HUES48 (cell line): ENCODE data around the gene ZBTB24.

Experiments used
- H3K27ac ChIP-seq: one replicate; pipeline ENCODE4 v1.7.0; 2013; ENCODE audit warnings: low read depth, low read length, inconsistent platforms
- H3K27me3 ChIP-seq: 2 replicates; pipeline ENCODE4 v1.6.1; 2013; ENCODE audit warnings: mild to moderate bottlenecking, low read length; ENCODE audit not compliant: control insufficient read depth, insufficient read depth
- H3K36me3 ChIP-seq: 2 replicates; pipeline ENCODE4 v1.6.1; 2013; ENCODE audit warnings: low read length; ENCODE audit not compliant: control insufficient read depth, insufficient read depth
- H3K4me1 ChIP-seq: 2 replicates; pipeline ENCODE4 v1.6.1; 2013; ENCODE audit warnings: mild to moderate bottlenecking, low read length; ENCODE audit not compliant: control insufficient read depth, insufficient read depth
- H3K4me3 ChIP-seq: 2 replicates; pipeline ENCODE4 v1.5.1; 2013; ENCODE audit warnings: mild to moderate bottlenecking, low read depth, low read length
- H3K9ac ChIP-seq: 2 replicates; pipeline ENCODE4 v1.6.1; 2013; ENCODE audit warnings: mild to moderate bottlenecking, low read depth, low read length, moderate library complexity
- H3K9me3 ChIP-seq: 2 replicates; pipeline ENCODE4 v1.6.1; 2013; ENCODE audit warnings: low read length; ENCODE audit not compliant: control insufficient read depth, insufficient read depth

Gene ZBTB24

DNA sequence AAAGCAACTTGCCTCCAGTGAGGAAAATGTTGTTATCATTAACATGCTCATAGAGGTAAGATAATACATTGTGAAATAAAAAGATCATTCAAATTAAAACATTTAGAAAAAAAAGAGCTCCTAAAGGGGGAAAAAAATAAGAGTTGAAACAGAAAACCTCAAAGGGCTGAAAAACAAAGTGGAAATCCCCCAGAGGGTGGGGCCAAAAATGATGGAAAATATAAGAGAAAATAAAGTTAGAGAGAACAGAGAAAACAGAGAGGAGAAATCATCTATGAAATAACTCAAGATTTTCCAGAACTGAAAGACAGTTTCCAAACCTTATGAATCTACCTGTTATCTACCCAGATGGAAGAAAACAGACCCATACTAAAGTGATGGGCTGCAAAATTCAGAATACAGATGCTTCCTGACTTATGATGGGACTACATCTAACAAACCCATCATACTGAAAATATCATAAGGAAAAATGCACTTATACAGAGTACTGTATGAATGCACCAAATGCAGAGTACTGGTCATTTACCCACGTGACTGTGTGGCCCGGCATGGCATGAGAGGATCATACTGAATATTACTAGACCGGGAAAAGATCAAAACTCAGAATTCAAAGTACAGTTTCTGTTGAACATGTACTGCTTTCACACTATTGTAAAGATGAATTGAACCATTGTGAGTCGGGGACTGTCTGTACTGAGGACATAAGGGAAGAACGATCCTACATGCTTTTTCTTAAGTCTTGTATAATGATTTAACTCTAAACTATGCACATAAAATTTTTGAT lies 4.0 kb downstream of the ZBTB24 start:
- H3K4me1 ChIP-seq = peaks cover 37% of the 10 kb centered on the region
- no peaks in the 10 kb centered on the region for H3K9me3 ChIP-seq
- H3K4me3 ChIP-seq = peak overlapping the region; percentile 54
- H3K9ac ChIP-seq = no peak overlapping the region
- no peaks in the 10 kb centered on the region for H3K27me3 ChIP-seq
- peaks cover 60% of the 10 kb centered on the region for H3K36me3 ChIP-seq
- no peak overlapping the region for H3K27ac ChIP-seq

DNA sequence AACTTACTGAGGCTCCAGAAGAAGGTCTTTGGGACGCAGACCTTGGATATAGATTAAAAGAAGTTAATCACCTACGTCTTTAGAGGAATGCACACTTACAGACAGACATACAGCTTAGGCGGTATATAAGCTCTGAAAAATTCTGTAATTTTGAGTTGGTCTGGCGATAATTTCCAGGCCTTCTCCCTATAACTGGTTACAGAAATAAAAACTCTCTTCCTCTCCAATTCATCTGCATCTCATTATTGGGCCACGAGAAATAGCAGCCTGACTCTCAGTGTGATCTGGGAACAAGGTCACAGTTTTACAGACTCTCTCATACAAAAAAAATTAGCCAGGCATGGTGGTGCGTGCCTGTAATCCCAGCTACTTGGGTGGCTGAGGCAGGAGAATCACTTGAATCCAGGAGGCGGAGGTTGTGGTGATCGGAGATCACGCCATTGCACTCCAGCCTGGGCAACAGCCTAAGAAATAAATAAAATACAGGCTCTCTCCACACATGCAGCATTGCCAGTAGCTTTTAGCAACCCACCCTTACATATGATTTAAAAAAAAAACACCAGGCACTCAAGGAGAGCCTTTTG lies 4.7 kb downstream of the ZBTB24 start:
- Histone ChIP-seq H3K9ac (no peak overlapping the region), H3K4me3 (peak overlapping the region; percentile 54), H3K4me1 (peaks cover 31% of the 10 kb centered on the region), H3K27me3 (no peaks in the 10 kb centered on the region), H3K9me3 (no peaks in the 10 kb centered on the region), H3K36me3 (peaks cover 67% of the 10 kb centered on the region), H3K27ac (peak overlapping the region; percentile 23)

- Histone ChIP-seq H3K27ac (peak overlapping the region; percentile 23), H3K9me3 (no peaks in the 10 kb centered on the region), H3K27me3 (no peaks in the 10 kb centered on the region), H3K36me3 (peaks cover 73% of the 10 kb centered on the region), H3K4me1 (peaks cover 31% of the 10 kb centered on the region), H3K4me3 (peak overlapping the region; percentile 54; the same call in 1 of the 2 replicates), H3K9ac (no peak overlapping the region)
These were observed 5.3 kb downstream of the ZBTB24 start for GRCh38 chr6:109477725-109478124.

DNA sequence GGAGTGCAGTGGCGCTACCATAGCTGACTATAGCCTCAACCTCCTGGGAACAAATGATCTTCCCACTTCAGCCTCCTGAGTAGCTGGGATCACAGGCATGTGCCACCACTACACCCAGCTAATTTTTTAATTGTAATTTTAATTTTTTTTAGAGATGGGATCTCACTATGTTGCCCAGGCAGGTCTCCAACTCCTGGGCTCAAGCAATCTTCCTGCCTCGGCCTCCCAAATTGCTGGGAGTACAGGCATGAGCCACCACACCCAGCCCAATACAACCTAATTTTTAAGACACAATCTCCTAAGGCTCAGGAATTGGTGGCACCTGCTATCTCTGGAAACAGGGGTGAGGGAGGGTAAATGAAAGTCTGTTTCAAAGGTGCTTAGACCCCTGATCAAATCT lies 5.8 kb downstream of the ZBTB24 start:
- H3K36me3 ChIP-seq = peaks cover 79% of the 10 kb centered on the region

GRCh38 chr6:109475625-109476024 lies 7.4 kb downstream of the ZBTB24 start:
- Histone ChIP-seq H3K27me3 (no peaks in the 10 kb centered on the region), H3K4me3 (no peak overlapping the region), H3K9ac (no peak overlapping the region), H3K4me1 (peaks cover 17% of the 10 kb centered on the region; the same call in 1 of the 2 replicates), H3K36me3 (peaks cover 81% of the 10 kb centered on the region), H3K27ac (no peak overlapping the region), H3K9me3 (no peaks in the 10 kb centered on the region)

More for the DNA sequence above, 5.8 kb downstream of the ZBTB24 start:
- Histone ChIP-seq H3K4me1 (peaks cover 31% of the 10 kb centered on the region), H3K27me3 (no peaks in the 10 kb centered on the region), H3K4me3 (no peak overlapping the region), H3K9ac (no peak overlapping the region), H3K27ac (no peak overlapping the region), H3K9me3 (no peaks in the 10 kb centered on the region)

- H3K9me3 ChIP-seq = no peaks in the 10 kb centered on the region
- H3K4me3 ChIP-seq = no peak overlapping the region
- H3K9ac ChIP-seq = no peak overlapping the region
- no peak overlapping the region for H3K27ac ChIP-seq
- H3K27me3 ChIP-seq = no peaks in the 10 kb centered on the region
- peaks cover 12% of the 10 kb centered on the region; the same call in 1 of the 2 replicates for H3K4me1 ChIP-seq
- peaks cover 81% of the 10 kb centered on the region for H3K36me3 ChIP-seq
These were observed 8.0 kb downstream of the ZBTB24 start for GRCh38 chr6:109474995-109475394.

DNA sequence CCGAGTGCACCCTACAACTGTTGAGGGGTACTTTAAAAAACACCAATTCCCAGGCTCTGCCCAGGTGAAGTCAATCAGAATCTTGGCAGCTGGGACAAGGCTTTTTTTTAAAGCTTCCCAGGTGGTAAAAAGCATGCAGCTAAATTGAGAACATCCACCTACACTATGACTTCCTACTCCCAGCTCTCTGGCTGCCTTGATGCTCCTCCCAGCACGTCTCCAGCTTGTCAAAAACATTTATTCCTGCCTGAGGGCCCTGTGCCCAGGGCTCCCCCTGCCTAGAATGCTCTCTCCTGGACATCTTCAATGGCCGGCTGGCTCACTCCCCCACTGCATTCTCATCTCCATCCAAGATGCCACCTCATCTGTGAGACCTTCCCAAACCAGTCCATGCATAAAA lies 9.9 kb downstream of the ZBTB24 start:
- Histone ChIP-seq H3K9me3 (no peaks in the 10 kb centered on the region), H3K4me1 (peaks cover 6% of the 10 kb centered on the region; the same call in 1 of the 2 replicates), H3K27me3 (no peaks in the 10 kb centered on the region), H3K9ac (no peak overlapping the region), H3K4me3 (no peak overlapping the region), H3K36me3 (peaks cover 91% of the 10 kb centered on the region), H3K27ac (no peak overlapping the region)

GRCh38 chr6:109472132-109472995 lies 10.7 kb downstream of the ZBTB24 start:
- Histone ChIP-seq H3K4me1 (0 out of 2 replicates have a peak, but pooled peaks cover under 1% of the 10 kb centered on the region), H3K36me3 (peaks cover 97% of the 10 kb centered on the region), H3K9me3 (no peaks in the 10 kb centered on the region), H3K27me3 (no peaks in the 10 kb centered on the region), H3K4me3 (no peak overlapping the region), H3K27ac (no peak overlapping the region), H3K9ac (no peak overlapping the region)

GRCh38 chr6:109471105-109471810 lies 11.8 kb downstream of the ZBTB24 start:
- no peak overlapping the region for H3K27ac ChIP-seq
- no peaks in the 10 kb centered on the region for H3K9me3 ChIP-seq
- H3K9ac ChIP-seq = no peak overlapping the region
- no peaks in the 10 kb centered on the region for H3K4me1 ChIP-seq
- H3K27me3 ChIP-seq = no peaks in the 10 kb centered on the region
- H3K4me3 ChIP-seq = no peak overlapping the region
- peaks cover 100% of the 10 kb centered on the region for H3K36me3 ChIP-seq

DNA sequence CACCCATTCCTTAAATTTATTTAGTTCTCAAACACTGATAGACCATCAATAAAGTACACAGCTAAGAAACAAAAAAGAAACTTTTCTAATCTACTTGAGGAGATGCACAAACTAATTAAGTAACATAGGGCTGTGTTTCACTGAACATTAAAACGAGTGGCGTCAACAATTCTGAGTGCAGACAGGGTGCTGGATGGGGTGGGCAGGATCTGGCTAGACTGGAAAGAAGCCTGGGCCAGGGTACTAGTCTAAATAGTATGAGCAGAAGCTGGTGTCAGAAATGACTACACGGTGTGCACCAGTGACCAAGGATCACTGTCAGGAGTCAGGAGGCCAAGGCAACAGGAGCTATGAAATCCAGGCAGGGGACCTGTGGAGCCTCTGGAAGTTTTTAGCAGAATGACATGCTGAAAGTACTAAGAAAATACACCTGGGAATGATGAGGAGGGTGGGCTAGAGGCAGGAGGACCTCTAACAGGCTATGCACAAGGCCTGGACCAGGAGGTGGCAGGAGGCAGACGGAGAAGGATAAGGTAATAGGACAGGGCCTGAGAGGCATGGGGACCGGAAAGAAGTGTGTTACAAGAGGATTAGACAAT lies 13.3 kb downstream of the ZBTB24 start:
- Histone ChIP-seq H3K4me3 (no peak overlapping the region), H3K4me1 (no peaks in the 10 kb centered on the region), H3K9me3 (no peaks in the 10 kb centered on the region), H3K27me3 (no peaks in the 10 kb centered on the region), H3K9ac (no peak overlapping the region), H3K36me3 (peaks cover 100% of the 10 kb centered on the region), H3K27ac (no peak overlapping the region)
